Large intestine (tissue), 3 donors: ENCODE results near the gene AUTS2. TPM values are rescaled to one million over a fixed set of nuclear protein-coding genes. Genes with fewer than 3 reads are reported as not detected.
A peak's percentile ranks its signal among the peaks of the same experiment; 100 is the strongest.

Experiments used
- DNase-seq, 2 donors: peaks; one replicate each; pipeline versions ENCODE4 v3.0.0 to v3.0.0-alpha.2; 2013
- H3K27ac ChIP-seq: one replicate; pipeline ENCODE4 v1.5.1; 2013; ENCODE audit warnings: low read length
- H3K27me3 ChIP-seq: 2 replicates; pipeline ENCODE4 v1.6.1; 2013; ENCODE audit warnings: low read length; ENCODE audit not compliant: control insufficient read depth, insufficient read depth
- H3K36me3 ChIP-seq: 2 replicates; pipeline ENCODE4 v1.6.1; 2013; ENCODE audit warnings: low read length; ENCODE audit not compliant: control insufficient read depth, insufficient read depth
- H3K4me1 ChIP-seq: one replicate; pipeline ENCODE4 v1.6.1; 2013; ENCODE audit warnings: low read length; ENCODE audit not compliant: control insufficient read depth, insufficient read depth
- H3K4me3 ChIP-seq: one replicate; pipeline ENCODE4 v1.5.1; 2013; ENCODE audit warnings: low read length
- H3K9me3 ChIP-seq: one replicate; pipeline ENCODE4 v1.6.1; 2013; ENCODE audit warnings: mild to moderate bottlenecking, low read depth, low read length, moderate library complexity; ENCODE audit not compliant: control insufficient read depth
- WGBS: methylation state at CpG from one replicate; pipeline ENCODE4 v1.1.5; 2013; ENCODE audit warnings: low lambda C conversion rate; ENCODE audit not compliant: insufficient coverage; 5-methylcytosine and 5-hydroxymethylcytosine counted together
- polyA plus RNA-seq: library from polyadenylated mRNA; unstranded; fragments of 120-200 nt; gene quantifications from one replicate; pipeline ENCODE4 v1.2.1, GENCODE V29; 2013

Gene AUTS2
- polyA plus RNA-seq, 1 donor, result 51.3 TPM

GRCh38 chr7:69765879-69766278, 167.6 kb downstream of the AUTS2 start:
- Histone ChIP-seq H3K36me3 (no peaks in the 10 kb centered on the region), H3K4me3 (no peak overlapping the region), H3K27me3 (no peaks in the 10 kb centered on the region), H3K4me1 (no peaks in the 10 kb centered on the region), H3K27ac (no peak overlapping the region), H3K9me3 (no peaks in the 10 kb centered on the region)
- WGBS, result 100% methylated on average over 1 of the region's 2 CpGs
- no peak for DNase-seq

DNA sequence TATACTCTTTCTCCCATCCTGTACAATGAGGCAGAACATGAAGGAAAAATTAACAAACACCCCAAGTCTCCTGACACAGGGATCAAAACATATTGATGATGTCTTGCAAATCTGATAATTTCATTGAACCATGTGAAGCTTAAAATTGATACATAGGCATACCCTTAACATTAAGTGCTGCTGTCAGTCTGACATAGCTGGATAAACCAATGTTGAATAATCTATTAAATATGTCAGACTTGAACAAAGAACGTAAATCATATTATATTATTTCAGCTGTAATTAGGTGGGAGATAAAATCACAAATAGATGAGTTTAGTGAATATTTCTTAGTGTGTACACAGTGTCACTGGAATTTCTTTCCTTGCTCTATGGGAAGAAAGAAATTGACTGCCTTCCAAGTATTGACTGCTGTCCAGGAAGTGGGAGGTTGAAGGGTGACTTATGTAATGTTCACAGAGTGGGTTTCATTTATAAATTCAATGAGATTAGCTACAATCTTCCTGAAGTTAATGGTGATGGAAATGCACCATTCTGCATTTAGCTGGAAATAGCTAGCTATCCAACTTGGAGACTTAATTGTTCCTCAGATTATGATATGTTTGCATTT, 170.8 kb downstream of the AUTS2 start:
- no peak overlapping the region for H3K27ac ChIP-seq
- H3K9me3 ChIP-seq, result no peaks in the 10 kb centered on the region
- H3K4me1 ChIP-seq, result no peaks in the 10 kb centered on the region
- WGBS, result 60% methylated on average over 1 of the region's 1 CpG
- no peak for DNase-seq
- H3K4me3 ChIP-seq, result no peak overlapping the region
- H3K27me3 ChIP-seq, result no peaks in the 10 kb centered on the region
- no peaks in the 10 kb centered on the region for H3K36me3 ChIP-seq

DNA sequence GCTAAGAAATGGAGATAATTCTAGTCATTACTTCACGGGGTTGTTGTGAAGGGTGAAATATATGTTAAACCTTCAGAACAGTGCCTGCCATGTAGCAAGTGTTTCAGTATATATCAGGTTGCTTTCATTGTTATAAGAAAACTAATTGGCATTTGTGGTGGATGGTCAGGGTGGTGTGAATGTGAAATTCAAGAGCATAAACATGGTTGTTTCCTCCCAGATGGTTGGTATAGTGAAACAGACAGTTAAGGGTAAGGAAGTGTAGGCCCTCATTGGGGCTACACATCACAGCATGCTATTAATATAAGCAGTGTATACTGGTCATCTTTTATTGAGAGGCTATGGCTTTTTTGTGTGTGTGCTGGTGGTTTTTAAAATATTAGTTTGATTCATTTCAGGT, 171.6 kb downstream of the AUTS2 start:
- DNase-seq, result no peak
- Histone ChIP-seq H3K27ac (no peak overlapping the region), H3K4me1 (no peaks in the 10 kb centered on the region), H3K27me3 (no peaks in the 10 kb centered on the region), H3K9me3 (no peaks in the 10 kb centered on the region), H3K36me3 (no peaks in the 10 kb centered on the region), H3K4me3 (no peak overlapping the region)
- WGBS, result 78% methylated on average over 1 of the region's 1 CpG

DNA sequence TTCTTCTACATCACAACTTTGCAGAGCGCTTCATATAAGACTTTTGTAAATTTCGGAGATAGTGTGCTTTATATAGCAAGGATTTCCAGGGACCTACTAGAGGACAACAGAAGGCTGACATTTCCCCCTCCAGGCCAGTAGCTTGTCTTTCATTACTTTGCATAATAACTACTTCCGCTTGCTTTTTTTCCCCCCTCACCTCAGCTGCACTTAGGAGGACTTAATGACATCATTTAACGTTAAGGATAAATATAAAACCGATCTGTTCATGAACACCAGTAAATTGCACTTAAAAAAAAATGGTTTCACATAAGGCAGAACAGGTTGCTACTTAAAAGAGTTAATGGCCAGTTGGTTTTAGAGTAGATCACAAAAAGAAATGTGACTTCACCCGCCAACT, 172.3 kb downstream of the AUTS2 start:
- no peak overlapping the region for H3K27ac ChIP-seq
- no peaks in the 10 kb centered on the region for H3K27me3 ChIP-seq
- no peaks in the 10 kb centered on the region for H3K4me1 ChIP-seq
- DNase-seq, result no peak
- no peaks in the 10 kb centered on the region for H3K9me3 ChIP-seq
- 100% methylated on average over 3 of the region's 6 CpGs for WGBS
- H3K36me3 ChIP-seq, result no peaks in the 10 kb centered on the region
- no peak overlapping the region for H3K4me3 ChIP-seq

DNA sequence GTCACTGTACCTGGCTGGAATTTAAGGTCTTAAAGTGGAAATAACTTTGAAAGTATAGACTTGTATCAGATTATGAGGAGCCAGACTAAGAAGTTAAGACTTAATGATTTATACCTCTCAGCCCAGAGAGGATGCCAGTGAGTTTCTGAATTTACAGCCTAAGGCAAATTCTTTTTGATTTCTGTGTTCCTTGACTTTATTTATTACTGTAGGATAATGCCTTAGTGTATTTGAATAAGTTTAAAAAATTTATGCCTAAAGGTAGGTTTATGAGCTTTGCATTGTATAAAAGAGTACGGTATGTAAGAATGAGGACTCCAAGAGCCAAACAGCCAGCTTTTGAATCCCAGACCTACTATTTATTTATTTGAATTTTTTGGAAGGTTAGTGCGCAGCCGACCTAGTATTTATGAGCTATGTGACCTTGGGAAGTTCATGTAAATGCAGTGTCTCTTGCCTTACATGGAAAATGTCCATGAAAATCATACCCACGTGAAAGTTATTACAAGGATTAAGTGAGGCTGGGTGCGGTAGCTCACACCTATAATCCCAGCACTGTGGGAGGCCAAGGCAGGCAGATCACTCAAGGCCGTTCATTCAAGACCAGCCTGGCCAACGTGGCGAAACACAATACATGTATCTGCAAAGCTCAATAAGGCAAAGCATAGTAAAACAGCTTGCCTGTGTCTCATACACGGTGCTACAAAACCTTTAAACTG, 174.6 kb downstream of the AUTS2 start:
- Histone ChIP-seq H3K27ac (no peak overlapping the region), H3K27me3 (no peaks in the 10 kb centered on the region), H3K9me3 (no peaks in the 10 kb centered on the region), H3K4me3 (no peak overlapping the region), H3K4me1 (no peaks in the 10 kb centered on the region), H3K36me3 (no peaks in the 10 kb centered on the region)
- DNase-seq, result peak in 1 of 2 donors; percentile 33
- WGBS, result no CpG with 5 or more reads among the region's 9 CpGs

DNA sequence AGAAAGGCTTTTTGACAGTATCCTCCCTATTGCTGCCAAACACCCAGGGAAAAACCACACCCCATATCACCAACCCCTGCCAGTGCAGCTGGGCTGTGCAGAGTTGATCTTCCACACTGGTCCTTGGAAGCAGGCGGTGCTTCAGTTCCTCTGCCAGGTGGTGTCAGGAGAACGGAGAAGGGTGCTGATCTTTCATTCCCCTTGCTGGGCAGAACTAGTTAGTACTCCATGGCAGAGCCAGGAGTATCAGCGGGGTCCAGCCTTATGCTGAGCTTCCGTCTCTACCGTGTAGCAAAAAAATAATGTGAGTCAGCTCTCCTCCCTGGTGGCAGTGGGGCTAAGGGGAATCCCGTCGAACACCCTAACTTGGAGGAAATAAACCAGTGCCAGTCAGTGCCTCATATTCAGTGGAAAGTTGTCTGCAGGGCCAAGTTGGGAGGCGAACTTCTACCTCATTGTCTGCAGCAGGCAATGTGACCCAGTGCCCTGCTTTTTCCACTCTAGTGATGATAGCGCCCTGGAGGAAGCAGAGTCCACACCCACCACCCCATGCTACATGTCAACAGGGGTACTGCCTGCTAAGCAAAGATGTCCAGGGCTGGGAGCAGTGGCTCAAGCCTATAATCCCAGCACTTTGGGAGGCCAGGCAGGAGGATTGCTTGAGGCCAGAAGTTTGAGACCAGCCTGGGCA, 175.4 kb downstream of the AUTS2 start:
- no peak overlapping the region for H3K4me3 ChIP-seq
- WGBS, result no CpG with 5 or more reads among the region's 9 CpGs
- H3K9me3 ChIP-seq, result no peaks in the 10 kb centered on the region
- H3K36me3 ChIP-seq, result no peaks in the 10 kb centered on the region
- no peak for DNase-seq
- H3K27ac ChIP-seq, result no peak overlapping the region
- no peaks in the 10 kb centered on the region for H3K27me3 ChIP-seq
- no peaks in the 10 kb centered on the region for H3K4me1 ChIP-seq

GRCh38 chr7:69775231-69775771, 177.0 kb downstream of the AUTS2 start:
- Histone ChIP-seq H3K27ac (no peak overlapping the region), H3K4me3 (no peak overlapping the region), H3K4me1 (no peaks in the 10 kb centered on the region), H3K9me3 (no peaks in the 10 kb centered on the region), H3K27me3 (no peaks in the 10 kb centered on the region), H3K36me3 (no peaks in the 10 kb centered on the region)
- peak in 1 of 2 donors; percentile 20 for DNase-seq
- WGBS, result no CpG with 5 or more reads among the region's 6 CpGs

GRCh38 chr7:69776611-69777010, 178.3 kb downstream of the AUTS2 start:
- Histone ChIP-seq H3K4me1 (no peaks in the 10 kb centered on the region), H3K27ac (no peak overlapping the region), H3K9me3 (no peaks in the 10 kb centered on the region), H3K36me3 (no peaks in the 10 kb centered on the region), H3K4me3 (no peak overlapping the region), H3K27me3 (no peaks in the 10 kb centered on the region)
- 40% methylated on average over 1 of the region's 1 CpG for WGBS
- no peak for DNase-seq

DNA sequence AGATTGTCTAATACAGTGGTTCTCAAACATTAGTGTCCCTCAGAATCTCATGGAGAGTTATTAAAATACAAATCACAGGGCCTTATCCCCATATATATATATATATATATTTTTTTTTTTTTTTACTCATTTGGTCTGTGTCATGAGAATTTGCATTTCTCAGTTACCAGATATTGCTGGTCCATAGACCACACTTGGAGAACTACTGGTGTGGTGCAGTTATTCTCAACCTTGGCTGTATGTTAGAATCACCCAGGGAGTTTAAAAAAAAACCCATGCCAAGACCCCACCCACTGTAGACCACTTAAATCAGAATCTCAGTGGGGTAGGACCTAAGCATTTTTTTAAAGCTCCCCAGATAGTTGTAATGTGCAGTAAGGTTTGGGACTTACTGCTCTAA, 179.9 kb downstream of the AUTS2 start:
- Histone ChIP-seq H3K27ac (no peak overlapping the region), H3K4me1 (no peaks in the 10 kb centered on the region), H3K27me3 (no peaks in the 10 kb centered on the region), H3K36me3 (no peaks in the 10 kb centered on the region), H3K4me3 (no peak overlapping the region), H3K9me3 (no peaks in the 10 kb centered on the region)
- DNase-seq, result no peak

DNA sequence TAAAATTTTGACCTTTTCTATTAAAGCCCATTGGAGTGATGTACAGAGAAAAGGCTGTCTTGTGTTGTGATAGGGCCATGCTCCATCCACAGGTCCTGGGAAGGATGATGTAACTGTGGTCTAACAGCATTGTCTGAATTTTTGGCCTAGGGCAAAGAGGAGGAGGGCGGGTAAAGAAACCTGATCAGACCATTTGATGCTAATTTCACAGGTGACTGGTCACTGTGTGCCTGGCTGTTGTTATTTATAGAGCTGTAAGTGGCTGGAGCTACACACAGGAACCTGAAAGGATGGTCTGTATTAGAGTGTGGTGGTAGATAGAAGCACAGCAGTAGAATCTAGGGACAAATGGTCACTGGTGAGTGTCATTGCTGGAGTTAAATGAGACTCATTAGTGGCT, 182.1 kb downstream of the AUTS2 start:
- Histone ChIP-seq H3K4me3 (no peak overlapping the region), H3K9me3 (no peaks in the 10 kb centered on the region), H3K27me3 (no peaks in the 10 kb centered on the region), H3K36me3 (no peaks in the 10 kb centered on the region), H3K27ac (no peak overlapping the region), H3K4me1 (no peaks in the 10 kb centered on the region)
- no CpG with 5 or more reads among the region's 1 CpG for WGBS
- no peak for DNase-seq
